ENCODE results near the gene TMED5.

DNA sequence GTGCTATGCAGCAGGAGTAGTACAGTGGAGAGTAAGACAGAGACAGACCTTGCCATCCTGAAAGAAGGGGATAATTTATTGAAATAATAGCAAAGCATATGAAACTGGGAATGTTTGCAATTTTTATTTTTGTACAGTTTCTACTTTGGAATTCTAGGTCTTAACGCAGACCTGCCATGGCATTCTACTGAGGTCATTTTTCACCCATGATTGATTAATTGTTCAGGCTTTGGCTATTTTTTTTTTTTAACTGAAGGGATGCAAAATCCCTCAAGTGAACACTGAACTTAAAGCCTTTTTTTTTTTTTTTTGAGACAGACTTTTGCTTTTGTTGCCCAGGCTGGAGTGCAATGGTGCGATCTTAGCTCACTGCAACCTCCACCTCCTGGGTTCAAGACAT is 74.0 kb downstream of the TMED5 start:
- TF ChIP-seq, protein P1, sequence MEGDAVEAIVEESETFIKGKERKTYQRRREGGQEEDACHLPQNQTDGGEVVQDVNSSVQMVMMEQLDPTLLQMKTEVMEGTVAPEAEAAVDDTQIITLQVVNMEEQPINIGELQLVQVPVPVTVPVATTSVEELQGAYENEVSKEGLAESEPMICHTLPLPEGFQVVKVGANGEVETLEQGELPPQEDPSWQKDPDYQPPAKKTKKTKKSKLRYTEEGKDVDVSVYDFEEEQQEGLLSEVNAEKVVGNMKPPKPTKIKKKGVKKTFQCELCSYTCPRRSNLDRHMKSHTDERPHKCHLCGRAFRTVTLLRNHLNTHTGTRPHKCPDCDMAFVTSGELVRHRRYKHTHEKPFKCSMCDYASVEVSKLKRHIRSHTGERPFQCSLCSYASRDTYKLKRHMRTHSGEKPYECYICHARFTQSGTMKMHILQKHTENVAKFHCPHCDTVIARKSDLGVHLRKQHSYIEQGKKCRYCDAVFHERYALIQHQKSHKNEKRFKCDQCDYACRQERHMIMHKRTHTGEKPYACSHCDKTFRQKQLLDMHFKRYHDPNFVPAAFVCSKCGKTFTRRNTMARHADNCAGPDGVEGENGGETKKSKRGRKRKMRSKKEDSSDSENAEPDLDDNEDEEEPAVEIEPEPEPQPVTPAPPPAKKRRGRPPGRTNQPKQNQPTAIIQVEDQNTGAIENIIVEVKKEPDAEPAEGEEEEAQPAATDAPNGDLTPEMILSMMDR (conservative IDR thresholded peaks at IDR 0.05; ENCODE audit: low read depth in 2 of 2): no peak
- TF ChIP-seq EZH2phosphoT487 (IDR thresholded peaks at IDR 0.05; ENCODE audit: unreplicated experiment) (no peak), JUNB (IDR thresholded peaks at IDR 0.05; ENCODE audit: unreplicated experiment) (no peak), POLR2AphosphoS5 (IDR thresholded peaks at IDR 0.05; ENCODE audit: low read depth) (no peak), EZH2 (IDR thresholded peaks at IDR 0.05; ENCODE audit: low read depth, unreplicated experiment) (no peak), ZNF331 (CRISPR knock-in tag; IDR thresholded peaks at IDR 0.05; ENCODE audit: low read depth) (no peak), STAT1 (IDR thresholded peaks at IDR 0.05; ENCODE audit: unreplicated experiment) (no peak), ZNF114 (CRISPR knock-in tag; IDR thresholded peaks at IDR 0.05) (no peak), CREB1 (CRISPR knock-in tag; IDR thresholded peaks at IDR 0.05; ENCODE audit: low read depth) (no peak)
- TF ChIP-seq, protein P2, sequence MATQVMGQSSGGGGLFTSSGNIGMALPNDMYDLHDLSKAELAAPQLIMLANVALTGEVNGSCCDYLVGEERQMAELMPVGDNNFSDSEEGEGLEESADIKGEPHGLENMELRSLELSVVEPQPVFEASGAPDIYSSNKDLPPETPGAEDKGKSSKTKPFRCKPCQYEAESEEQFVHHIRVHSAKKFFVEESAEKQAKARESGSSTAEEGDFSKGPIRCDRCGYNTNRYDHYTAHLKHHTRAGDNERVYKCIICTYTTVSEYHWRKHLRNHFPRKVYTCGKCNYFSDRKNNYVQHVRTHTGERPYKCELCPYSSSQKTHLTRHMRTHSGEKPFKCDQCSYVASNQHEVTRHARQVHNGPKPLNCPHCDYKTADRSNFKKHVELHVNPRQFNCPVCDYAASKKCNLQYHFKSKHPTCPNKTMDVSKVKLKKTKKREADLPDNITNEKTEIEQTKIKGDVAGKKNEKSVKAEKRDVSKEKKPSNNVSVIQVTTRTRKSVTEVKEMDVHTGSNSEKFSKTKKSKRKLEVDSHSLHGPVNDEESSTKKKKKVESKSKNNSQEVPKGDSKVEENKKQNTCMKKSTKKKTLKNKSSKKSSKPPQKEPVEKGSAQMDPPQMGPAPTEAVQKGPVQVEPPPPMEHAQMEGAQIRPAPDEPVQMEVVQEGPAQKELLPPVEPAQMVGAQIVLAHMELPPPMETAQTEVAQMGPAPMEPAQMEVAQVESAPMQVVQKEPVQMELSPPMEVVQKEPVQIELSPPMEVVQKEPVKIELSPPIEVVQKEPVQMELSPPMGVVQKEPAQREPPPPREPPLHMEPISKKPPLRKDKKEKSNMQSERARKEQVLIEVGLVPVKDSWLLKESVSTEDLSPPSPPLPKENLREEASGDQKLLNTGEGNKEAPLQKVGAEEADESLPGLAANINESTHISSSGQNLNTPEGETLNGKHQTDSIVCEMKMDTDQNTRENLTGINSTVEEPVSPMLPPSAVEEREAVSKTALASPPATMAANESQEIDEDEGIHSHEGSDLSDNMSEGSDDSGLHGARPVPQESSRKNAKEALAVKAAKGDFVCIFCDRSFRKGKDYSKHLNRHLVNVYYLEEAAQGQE (IDR thresholded peaks at IDR 0.05; ENCODE audit: unreplicated experiment): no peak
- TF ChIP-seq, protein P3, sequence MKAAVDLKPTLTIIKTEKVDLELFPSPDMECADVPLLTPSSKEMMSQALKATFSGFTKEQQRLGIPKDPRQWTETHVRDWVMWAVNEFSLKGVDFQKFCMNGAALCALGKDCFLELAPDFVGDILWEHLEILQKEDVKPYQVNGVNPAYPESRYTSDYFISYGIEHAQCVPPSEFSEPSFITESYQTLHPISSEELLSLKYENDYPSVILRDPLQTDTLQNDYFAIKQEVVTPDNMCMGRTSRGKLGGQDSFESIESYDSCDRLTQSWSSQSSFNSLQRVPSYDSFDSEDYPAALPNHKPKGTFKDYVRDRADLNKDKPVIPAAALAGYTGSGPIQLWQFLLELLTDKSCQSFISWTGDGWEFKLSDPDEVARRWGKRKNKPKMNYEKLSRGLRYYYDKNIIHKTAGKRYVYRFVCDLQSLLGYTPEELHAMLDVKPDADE (IDR thresholded peaks at IDR 0.05): no peak
